H1 (cell line): Measurements from ENCODE around the gene ABL1. TPM values are rescaled to one million over a fixed set of nuclear protein-coding genes. Genes with fewer than 3 reads are reported as not detected.

ENCODE experiments used
- ASH2L ChIP-seq: fragments of 200-600, 300-600 bp; sonication (generic); IDR thresholded peaks from one replicate; pipeline ENCODE4 v1.7.1; 2017; ENCODE audit warnings: low read length
- ATF2 ChIP-seq: IDR thresholded peaks from 2 replicates; pipeline ENCODE4 v1.6.1; 2012; ENCODE audit warnings: low read length, inconsistent platforms
- CBX5 ChIP-seq: fragments of 300-800, 300-1000 bp; sonication (generic); IDR thresholded peaks from 2 replicates; pipeline ENCODE4 v1.7.1; 2016; ENCODE audit warnings: antibody characterized with exemption, low read length, low read depth
- CEBPB ChIP-seq: IDR thresholded peaks from 2 replicates; pipeline ENCODE4 v1.6.1; 2012; ENCODE audit warnings: low read depth, low read length
- CTBP2 ChIP-seq: IDR thresholded peaks from 2 replicates; pipeline ENCODE4 v1.7.0; 2011; ENCODE audit warnings: borderline replicate concordance, mild to moderate bottlenecking, moderate library complexity, mixed read lengths, low read length; ENCODE audit not compliant: insufficient read depth, insufficient read length
- CTCF ChIP-seq, 3 experiments: IDR thresholded peaks; 1 replicate in 2 of 3; 2 replicates in 1 of 3; pipeline versions ENCODE4 v1.5.1 to v1.6.1; 2011; ENCODE audit warnings: low read length in 3 of 3, mild to moderate bottlenecking in 3 of 3, inconsistent platforms in 2 of 3, low read depth in 1 of 3, moderate library complexity in 1 of 3; ENCODE audit not compliant: insufficient read depth in 1 of 3; ENCODE audit errors: control extremely low read depth in 1 of 3
- EP300 ChIP-seq, 2 experiments: IDR thresholded peaks; 1 replicate in 1 of 2; 2 replicates in 1 of 2; pipeline ENCODE4 v1.6.1; 2011 to 2012; ENCODE audit warnings: low read depth in 2 of 2, low read length in 2 of 2, mild to moderate bottlenecking in 2 of 2, borderline replicate concordance in 1 of 2, inconsistent platforms in 1 of 2, moderate library complexity in 1 of 2
- EZH2 ChIP-seq: fragments of 200-600 bp; sonication (generic); IDR thresholded peaks from 2 replicates; pipeline ENCODE4 v1.7.1; 2012; ENCODE audit warnings: low read depth, mild to moderate bottlenecking, moderate library complexity, low read length, inconsistent platforms; ENCODE audit not compliant: severe bottlenecking
- GTF2F1 ChIP-seq: IDR thresholded peaks from 2 replicates; pipeline ENCODE4 v1.6.1; 2012; ENCODE audit warnings: low read depth, low read length, improper control_type of control experiment, borderline replicate concordance
- HDAC2 ChIP-seq, 2 experiments: fragments of 300-600 bp in 1 of 2; sonication (generic) in 1 of 2; IDR thresholded peaks; 2 replicates each; pipeline ENCODE4 v1.6.1; 2011 to 2012; ENCODE audit warnings: low read depth in 2 of 2, low read length in 2 of 2, mild to moderate bottlenecking in 2 of 2, moderate library complexity in 2 of 2, borderline replicate concordance in 1 of 2, inconsistent platforms in 1 of 2
- KDM1A ChIP-seq: fragments of 200-600, 300-600 bp; sonication (generic); IDR thresholded peaks from 2 replicates; pipeline ENCODE4 v1.7.1; 2016; ENCODE audit warnings: mild to moderate bottlenecking, low read length, borderline replicate concordance
- KDM5A ChIP-seq: fragments of 200-600 bp; IDR thresholded peaks from 2 replicates; pipeline ENCODE4 v1.7.1; 2012; ENCODE audit warnings: mild to moderate bottlenecking, low read length, inconsistent platforms, mixed read lengths
- MAFK ChIP-seq: IDR thresholded peaks from 2 replicates; pipeline ENCODE4 v1.6.1; 2012; ENCODE audit warnings: low read depth, mild to moderate bottlenecking, improper control_type of control experiment, low read length
- MAX ChIP-seq: IDR thresholded peaks from 2 replicates; pipeline ENCODE4 v1.6.1; 2012; ENCODE audit warnings: inconsistent platforms
- NRF1 ChIP-seq: IDR thresholded peaks from 2 replicates; pipeline ENCODE4 v1.6.1; 2011; ENCODE audit warnings: mild to moderate bottlenecking, low read depth, low read length, improper control_type of control experiment
- POLR2A ChIP-seq, 2 experiments: IDR thresholded peaks; 1 replicate in 1 of 2; 2 replicates in 1 of 2; pipeline ENCODE4 v1.6.1; 2011; ENCODE audit warnings: low read depth in 2 of 2, low read length in 2 of 2, mild to moderate bottlenecking in 2 of 2; ENCODE audit errors: control extremely low read depth in 1 of 2
- POLR2AphosphoS5 ChIP-seq: IDR thresholded peaks from 2 replicates; pipeline ENCODE4 v1.6.1; 2011; ENCODE audit warnings: low read depth, low read length
- SAP30 ChIP-seq: fragments of 300-600 bp; sonication (generic); IDR thresholded peaks from 2 replicates; pipeline ENCODE4 v1.7.1; 2012; ENCODE audit warnings: low read length, moderate library complexity, mild to moderate bottlenecking, inconsistent platforms; ENCODE audit not compliant: insufficient read depth, insufficient replicate concordance
- SIN3A ChIP-seq, 2 experiments: IDR thresholded peaks in 1 of 2; conservative IDR thresholded peaks in 1 of 2; 2 replicates each; pipeline ENCODE4 v1.6.1; 2011 to 2012; ENCODE audit warnings: low read length in 2 of 2, improper control_type of control experiment in 1 of 2, low read depth in 1 of 2, mild to moderate bottlenecking in 1 of 2
- SIRT6 ChIP-seq: IDR thresholded peaks from one replicate; pipeline ENCODE4 v1.7.1; 2012; ENCODE audit warnings: low read length, inconsistent platforms
- polyA plus RNA-seq, 7 experiments: library from polyadenylated mRNA; depleted of rRNA in 3 of 7; stranded (reverse) in 5 of 7; unstranded in 2 of 7; fragments of >200 nt in 5 of 7; fragments of 200-250 nt in 2 of 7; gene quantifications; 1 replicate in 5 of 7; 2 replicates in 1 of 7; 4 replicates in 1 of 7; pipeline versions ENCODE4 v1.2.1 to v1.2.3, GENCODE V29; 2011 to 2013; ENCODE audit warnings: missing spikeins in 2 of 7, mixed read lengths in 2 of 7
- total RNA-seq: library from RNA; stranded (reverse); fragmentation: NEBNext Ultra II Directional; extraction: Animal tissue kit (Norgen Biotek cat#: 25700); gene quantifications from 2 replicates; pipeline ENCODE4 v1.2.1, GENCODE V29; 2021

ABL1 gene
- total and polyA plus RNA-seq, 2 of the 8 experiments (the other 6 are each of a cell fraction or from before 2014, with no cell fraction given), result 35.3 to 104 TPM

GRCh38 chr9:130866474-130866965, 31.5 kb downstream of the ABL1 start (continued):
- TF ChIP-seq POLR2A (IDR thresholded peaks at IDR 0.05; ENCODE audit: control extremely low read depth in 1 of 2, low read depth in 2 of 2, low read length in 2 of 2) (no peak), EZH2 (no peak), ASH2L (no peak), EP300 (IDR thresholded peaks at IDR 0.05; ENCODE audit: borderline replicate concordance in 1 of 2, low read depth in 2 of 2, low read length in 2 of 2) (no peak), HDAC2 (IDR thresholded peaks at IDR 0.05; ENCODE audit: borderline replicate concordance in 1 of 2, low read depth in 2 of 2, low read length in 2 of 2) (peak in 1 of 2 experiments; percentile 75; a peak in 1 of 4 replicates), GTF2F1 (no peak), CTCF (IDR thresholded peaks at IDR 0.05; ENCODE audit: control extremely low read depth in 1 of 3, insufficient read depth in 1 of 3, low read depth in 1 of 3, low read length in 3 of 3) (peak; percentile 67 to 99 (median 95)), CEBPB (0 out of 2 replicates have a peak, but pooled peaks have one; percentile 19), POLR2AphosphoS5 (no peak), CTBP2 (no peak), CBX5 (no peak), MAFK (no peak), NRF1 (no peak), KDM5A (no peak), ATF2 (0 out of 2 replicates have a peak, but pooled peaks have one; percentile 58), MAX (no peak; the same call in 1 of the 2 replicates), SIRT6 (no peak), SAP30 (no peak), KDM1A (no peak), SIN3A (conservative IDR thresholded peaks at IDR 0.05 in 1 of 2, IDR thresholded peaks at IDR 0.05 in 1 of 2; ENCODE audit: low read depth in 1 of 2, low read length in 2 of 2) (peak; percentile 30 to 76; a peak in 1 of 4 replicates)
